RPMI8226 (cell line): ENCODE measurements around the gene IL1B.
"Not testable (repeated sequence)": the region's sequence is repeated elsewhere in the genome, so short reads cannot be mapped to it uniquely, and the experiment has no call there.

Experiments
- DNase-seq: peaks from one replicate; pipeline ENCODE4 v3.0.0-alpha.2; 2015

Gene IL1B

DNA sequence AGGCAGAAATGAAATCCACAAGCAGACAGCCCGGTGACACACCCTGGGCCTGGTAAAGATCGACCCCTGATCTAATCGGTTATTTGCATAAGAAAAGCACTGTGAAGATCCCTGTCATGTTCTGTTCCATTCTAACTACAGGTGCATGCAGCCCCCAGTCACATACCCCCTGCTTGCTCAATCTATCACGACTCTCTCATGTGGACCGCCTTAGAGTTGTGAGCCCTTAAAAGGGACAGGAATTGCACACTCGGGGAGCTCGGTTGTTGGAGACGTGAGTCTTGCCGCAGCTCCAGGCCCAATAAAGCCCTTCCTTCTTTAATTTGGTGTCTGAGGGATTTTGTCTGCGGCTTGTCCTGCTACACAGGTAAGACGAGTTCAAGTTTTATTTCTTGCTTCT, 13.4 kb upstream of the IL1B start:
- DNase-seq = no peak

DNA sequence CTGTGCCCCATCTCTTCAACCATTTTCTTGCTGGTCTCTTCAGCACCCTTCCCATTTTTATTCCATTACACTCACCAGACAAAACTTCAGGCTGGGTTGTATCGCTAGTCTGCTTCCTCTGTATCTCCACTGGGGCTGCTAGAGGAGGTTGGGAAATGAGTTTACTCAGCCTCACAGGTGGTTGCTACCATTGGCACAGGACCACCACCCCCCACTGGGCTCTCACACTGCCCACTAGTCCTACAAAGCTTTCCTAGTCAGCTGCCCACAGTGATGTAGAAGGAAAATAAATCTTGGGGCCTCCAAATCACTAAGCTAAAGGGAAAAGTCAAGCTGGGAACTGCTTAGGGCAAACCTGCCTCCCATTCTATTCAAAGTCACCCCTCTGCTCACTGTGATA, 12.3 kb upstream of the IL1B start:
- no peak for DNase-seq

DNA sequence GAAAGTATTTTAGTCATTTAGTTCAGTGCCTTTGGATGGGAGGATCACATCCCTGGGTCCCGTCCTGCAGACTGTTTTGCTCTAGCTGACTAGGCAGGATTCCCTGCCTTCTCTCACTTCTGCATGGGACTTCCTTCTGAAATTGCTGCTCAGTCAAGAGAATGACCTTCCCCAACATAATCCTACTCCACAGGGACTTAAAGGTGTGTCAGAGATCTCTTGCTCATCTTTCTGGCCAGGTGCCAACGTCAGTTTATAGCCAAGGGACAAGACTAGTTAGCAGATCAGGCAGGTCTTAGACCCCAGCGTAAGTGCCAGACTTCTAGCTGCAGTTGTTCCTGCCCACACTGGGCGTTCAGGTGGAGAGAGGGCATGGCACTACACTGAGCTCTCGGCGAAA, 9.5 kb upstream of the IL1B start:
- DNase-seq = no peak

DNA sequence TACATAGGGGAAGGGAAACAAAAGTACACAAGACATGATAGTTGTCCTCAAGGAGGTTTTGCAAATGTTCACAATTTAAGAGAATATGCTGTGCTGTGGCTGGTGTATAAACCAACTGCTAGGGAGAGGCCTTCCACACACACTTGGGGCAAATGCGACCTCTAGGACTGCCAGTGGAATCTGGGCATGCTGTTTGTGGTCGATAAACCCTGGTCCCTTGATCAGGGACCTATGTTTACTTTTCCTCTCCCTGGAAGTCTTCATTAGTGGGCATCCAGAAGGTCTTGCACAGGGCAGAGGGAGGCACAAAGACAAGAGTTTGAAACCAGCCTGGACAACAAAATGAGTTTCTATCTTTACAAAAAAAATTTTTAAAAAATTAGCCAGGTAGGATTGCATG, 7.3 kb upstream of the IL1B start:
- DNase-seq = no peak

DNA sequence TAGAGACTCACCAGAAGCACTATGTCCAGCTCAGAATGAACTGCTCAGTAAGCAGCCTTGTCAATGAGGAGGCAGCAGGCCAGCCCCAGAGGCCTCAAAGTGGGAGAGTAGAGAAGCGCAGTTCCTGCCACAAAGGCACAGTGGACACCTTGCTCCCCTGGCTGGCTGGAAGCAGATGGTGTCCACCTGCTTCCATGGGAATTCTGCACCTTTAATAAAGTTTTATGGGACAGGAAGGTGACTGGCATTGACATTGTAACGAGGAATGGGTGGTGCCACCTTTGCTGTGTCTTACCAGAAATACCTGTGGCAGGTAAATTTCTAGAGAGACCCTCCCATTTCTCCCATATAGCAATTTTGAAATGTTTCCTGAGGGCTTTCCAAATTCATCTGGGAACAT, 6.7 kb upstream of the IL1B start:
- DNase-seq = no peak

DNA sequence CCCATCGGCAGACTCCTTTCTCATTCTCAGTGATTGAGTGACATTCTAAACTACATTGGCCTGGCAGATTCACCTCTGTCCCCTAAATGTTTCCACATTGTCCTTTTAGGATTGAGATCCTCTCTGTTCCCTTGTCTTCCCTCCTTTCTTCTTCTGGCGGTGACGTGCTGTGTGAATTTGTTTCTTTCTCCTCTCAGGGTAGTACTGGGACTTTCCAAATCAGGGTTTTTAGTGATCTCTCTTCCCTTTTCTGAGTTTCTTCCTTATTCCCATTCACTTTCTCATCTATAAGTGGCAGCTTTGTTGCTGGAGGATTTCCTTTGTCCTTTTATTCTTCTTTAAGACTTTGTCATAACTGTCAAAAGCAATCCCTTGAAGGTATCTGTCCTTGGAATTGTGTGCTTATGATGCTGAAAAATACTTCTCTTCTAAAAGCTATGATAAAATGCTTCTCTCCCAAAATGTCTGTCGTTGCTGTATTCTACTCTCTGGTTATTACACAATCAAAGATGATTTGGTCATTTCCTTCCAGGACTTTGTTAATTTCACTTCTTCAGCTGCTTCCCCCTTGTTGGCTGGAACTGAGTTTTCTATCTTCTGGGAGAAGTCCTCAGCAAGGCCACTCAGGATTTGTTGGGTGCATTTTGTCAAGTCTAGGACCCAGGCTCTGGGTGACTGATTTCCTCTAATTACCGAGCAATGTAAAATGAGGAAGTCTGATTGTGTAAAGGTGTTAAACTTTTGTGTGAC, 4.9 kb upstream of the IL1B start:
- DNase-seq = no peak

DNA sequence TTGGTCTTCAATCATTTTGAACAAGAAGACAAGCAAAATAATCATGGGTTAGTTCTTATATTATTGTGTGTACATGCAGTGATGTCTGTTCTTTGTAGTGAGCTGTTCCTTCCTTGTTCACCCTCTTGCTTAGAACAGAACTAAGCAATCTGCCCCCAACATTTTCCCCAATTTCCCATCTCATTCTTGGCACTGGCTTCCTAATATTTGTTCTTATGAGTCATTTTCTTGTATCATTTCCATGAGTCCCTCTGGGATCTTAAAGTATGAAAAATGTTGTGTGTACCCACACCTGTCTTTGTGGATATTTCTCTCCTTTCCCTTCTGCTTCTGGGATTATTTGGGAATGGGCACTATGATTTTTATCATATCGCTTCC, 3.5 kb upstream of the IL1B start:
- DNase-seq = no peak

DNA sequence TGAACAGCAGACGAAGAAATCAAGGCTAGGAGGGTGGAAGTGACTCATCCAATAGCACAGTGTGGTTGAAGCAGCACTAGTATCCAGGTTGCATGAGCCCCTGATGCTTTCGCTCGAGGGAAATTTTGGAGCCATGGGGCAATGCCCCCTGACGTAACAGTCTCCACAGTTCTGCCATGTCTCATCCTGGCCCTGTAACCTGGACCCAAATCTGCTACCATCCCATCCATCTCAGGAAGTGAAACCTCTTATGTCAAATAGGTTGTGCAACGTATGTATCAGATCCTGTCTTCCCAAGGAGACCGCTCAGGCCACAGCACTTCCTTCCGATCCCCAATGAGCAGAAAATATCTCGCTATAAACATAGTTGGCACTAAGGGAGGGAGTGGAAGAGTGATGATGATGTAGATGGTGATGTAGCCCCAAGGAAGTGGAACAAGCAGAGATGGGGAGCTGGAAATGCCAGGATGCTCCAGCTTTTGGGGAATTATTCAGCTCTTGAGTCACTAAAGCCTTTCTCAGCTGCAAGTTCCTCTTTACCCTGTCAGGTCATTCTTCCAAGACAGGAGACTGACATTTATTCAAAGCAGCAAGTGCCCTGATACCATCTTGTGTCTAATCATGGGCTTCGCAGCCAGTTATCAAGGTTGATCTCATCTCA, 3.0 kb upstream of the IL1B start:
- no peak for DNase-seq

DNA sequence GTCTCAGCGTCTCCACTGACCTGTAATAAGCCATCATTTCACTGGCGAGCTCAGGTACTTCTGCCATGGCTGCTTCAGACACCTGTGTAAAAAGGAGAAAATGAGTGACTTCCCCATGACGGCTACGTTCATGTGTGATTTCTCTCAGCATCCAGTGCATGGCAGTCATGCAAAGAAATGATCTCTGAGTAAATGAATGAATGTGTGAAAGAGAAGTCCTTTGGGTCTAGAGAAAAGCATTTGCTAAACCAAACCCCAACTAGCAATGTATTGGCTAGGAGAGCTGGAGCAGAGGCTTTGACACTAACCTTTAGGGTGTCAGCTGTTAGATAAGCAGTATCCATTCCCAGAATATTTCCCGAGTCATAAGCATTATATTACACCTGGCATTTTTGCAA, 417 bp downstream of the IL1B start:
- no peak for DNase-seq

DNA sequence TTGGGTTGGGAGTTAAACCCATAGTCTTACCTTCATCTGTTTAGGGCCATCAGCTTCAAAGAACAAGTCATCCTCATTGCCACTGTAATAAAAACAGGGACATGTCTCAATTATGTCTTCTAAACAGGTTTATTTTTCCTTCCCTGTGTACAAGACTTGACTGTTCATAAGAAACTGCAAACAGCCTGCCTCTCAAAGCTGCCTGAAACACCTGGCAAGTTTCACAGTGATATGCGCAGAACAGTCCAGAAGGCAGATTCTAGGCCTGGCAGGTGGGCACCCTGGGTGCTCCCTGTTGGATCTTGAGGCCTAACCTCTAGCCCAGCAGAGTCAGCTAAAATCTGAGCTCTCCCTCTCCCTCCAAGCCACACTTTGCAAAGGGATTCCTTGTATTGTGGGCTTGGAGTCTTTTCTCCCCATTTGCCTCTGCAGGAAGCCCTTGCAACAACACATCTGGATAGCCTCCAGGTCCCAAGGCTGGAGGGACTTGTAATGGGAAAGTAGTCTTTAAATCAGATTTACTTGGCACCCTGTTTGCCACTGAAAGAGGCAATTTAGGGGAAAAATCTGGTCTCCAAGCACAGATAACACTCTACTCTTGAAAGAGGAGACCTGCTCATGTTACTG, 930 bp downstream of the IL1B start:
- DNase-seq = no peak

DNA sequence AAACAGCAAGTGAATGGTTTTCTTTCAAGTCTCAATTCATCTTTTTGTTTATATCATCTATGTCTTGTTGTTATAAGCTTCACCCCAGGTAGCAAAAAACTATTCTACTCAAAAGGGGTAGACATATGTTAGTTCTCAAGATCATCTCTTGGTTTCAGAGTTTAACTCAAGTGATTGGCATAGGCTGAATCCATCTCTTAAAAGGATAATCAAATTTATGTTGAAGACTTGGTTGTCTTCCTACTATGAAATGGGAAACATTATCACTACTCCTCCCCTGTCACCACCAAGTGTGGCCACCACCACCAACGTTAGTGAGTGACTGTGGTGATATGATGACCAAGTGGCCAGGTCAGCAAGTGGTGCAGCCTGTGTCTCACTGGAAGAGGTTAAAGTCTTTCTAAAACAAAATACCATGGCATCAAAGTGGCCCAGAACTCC, 1.5 kb downstream of the IL1B start:
- no peak for DNase-seq

DNA sequence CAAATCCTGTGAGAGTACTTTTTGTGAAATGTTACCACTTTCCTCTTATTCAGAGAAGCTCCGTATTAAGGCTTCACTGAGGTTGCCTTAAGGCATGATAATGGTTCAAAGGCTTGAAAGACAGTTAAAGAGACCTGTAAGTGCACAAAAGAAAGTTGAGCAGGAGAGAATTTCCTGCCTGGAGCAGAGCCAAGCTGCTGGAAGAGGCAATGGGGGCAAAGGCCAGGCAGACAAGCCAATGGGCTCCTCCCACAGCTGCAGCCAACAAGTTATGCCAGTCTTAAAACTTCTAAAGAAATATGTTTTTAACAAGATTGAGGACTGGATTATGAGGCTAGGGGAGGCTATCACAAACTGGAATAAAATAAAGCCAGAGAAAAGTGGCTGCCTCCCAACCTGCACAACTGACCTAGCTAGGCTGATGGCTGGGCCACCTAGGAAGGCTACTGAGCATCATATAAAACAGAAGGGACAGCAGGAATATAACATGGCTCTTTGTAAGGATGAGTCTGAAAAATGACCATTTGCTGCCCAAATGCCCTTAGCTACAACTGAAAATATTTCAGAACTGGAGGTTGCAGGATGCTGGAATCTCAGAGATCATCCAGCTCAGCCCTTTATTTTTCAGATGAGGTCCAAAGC, 2.1 kb downstream of the IL1B start:
- no peak for DNase-seq

DNA sequence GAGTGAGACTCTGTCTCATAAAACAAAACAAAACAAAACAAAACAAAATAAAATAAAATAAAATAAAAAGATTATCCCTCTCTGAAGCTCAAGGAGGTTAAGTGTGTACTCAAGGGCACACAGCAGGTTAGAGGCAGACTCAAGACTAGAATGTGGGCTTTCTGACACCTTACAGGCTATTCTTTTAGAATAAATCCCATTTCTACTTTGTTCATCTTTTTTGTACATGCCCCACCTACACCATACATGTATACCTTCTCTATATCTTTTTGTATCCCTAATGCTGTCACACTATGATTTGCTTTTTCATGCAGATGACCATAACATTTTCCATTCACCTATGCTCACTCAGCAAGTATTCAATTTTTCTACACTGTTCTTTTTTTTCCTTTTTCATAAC, 2.6 kb downstream of the IL1B start:
- no peak for DNase-seq

DNA sequence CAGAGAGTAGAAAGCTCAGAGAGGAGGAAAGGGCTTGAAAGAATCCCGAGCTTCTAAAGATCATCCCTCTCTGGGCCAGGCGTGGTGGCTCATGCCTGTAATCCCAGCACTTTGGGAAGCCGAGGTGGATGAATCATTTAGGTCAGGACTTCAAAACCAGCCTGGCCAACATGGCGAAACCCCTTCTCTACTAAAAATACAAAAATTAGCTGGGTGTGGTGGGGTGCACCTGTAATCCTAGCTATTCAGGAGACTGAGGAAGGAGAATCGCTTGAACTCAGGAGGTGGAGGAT, 3.0 kb downstream of the IL1B start:
- not testable (repeated sequence) for DNase-seq

DNA sequence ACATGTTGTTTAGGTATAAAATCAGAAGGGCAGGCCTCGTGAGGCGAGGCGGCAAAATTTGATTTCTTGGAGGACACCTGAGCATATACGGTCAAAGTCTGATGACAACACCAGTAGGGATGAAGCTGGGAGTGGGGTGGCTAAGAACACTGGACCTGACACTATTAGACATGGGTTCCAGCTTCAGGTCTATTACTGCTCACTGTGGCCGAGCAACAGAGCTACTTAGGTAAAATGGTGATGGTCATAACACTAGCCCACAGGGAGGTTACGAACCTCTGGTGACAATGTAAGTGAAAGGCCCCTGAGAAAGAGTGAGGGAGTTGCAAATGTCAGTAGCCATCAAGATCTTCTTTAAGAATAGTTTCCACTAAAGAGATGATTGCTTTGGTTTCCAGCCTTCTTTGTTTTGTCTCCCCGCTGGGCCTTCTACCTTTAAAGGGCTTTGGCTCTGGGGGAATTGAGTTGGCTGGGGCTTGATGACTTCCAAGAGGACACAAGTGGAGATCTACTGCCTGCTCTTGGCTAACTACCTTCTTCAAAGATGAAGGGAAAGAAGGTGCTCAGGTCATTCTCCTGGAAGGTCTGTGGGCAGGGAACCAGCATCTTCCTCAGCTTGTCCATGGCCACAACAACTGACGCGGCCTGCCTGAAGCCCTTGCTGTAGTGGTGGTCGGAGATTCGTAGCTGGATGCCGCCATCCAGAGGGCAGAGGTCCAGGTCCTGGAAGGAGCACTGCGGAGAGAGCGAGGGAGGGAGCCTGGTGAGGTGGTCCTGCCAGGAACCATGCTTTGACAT, 3.5 kb downstream of the IL1B start:
- no peak for DNase-seq

DNA sequence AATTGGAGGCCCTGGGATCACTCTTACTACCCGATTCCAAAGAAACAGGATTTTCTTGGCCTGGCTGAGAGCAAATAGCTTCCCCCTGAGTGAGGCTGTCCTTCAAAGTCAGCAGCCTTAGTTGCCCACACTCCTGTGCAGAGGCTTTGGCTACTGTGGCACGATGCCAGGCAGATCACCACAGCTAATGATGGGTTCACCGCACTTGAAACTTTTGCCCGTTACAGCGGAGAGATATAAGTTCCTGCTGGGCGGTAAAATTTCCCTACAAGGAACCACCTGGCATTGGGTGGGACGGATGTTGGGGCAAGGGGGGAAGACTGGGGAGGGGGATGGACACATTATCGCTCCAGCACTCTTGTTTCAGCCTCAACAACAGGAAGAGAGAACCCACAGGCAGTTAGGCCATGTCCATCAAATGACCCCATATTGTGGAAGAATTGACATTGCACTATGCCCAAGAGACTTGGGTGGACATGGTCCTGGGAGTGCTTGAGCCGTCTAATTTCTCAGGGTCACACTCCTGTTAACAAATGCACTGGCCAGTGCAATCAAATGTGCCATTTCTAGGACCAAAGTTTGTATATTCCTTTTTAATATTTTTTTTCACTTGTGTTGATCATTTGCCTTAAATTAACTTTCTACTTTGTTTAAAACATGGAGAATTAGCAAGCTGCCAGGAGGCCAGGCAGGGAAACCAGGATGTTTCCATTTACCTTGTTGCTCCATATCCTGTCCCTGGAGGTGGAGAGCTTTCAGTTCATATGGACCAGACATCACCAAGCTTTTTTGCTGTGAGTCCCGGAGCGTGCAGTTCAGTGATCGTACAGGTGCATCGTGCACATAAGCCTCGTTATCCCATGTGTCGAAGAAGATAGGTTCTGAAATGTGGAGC, 4.4 kb downstream of the IL1B start:
- DNase-seq = peak; percentile 9

DNA sequence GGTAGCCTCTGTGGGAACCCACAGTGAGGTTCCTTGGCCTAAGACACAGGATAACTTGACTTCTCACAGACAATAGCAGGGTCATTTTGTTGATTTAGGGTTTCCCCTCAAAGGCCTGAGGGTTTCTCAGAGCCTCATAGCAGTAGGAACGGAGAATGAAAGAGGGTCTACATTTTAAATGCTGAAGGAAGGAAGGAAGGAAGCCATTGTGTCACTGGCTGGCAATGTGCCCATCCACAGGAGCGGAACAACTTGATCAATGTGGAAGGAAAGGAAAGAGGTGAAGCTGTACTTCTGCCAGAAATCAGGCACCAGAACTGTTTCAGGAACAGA, 5.1 kb downstream of the IL1B start:
- DNase-seq = no peak

DNA sequence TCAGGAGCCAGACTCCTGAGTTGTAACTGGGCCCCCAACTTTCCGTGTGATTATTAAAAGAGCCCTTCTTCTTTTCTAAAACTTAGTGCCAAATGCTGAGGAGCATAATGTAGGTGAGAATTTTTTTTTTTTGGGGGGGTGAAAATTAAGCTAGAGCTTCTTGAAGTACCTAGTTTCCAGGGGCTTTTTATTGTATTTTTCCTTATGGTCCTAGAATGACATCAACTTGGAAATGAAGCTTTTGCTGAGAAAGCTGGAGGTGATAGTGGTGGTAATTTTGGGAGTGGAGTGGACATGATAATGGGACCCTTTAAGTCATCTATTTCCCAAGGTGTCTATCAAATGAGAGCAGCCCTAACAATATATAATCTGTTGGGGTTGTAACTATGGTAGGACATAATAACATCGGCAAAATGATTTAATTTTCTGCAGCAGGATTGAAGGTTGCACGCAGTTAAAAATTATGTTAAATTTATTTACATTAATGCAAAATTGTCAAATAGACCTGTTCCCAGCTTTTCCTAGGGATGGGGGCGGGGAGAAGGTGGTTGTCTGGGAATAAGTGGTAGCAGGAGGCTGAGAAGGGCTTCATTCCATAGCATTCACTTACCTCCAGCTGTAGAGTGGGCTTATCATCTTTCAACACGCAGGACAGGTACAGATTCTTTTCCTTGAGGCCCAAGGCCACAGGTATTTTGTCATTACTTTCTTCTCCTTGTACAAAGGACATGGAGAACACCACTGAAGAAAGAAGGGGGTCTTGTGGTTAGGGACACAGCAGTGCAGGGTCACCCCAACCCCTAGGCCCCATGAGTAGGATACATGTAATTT, 5.7 kb downstream of the IL1B start:
- DNase-seq = no peak

DNA sequence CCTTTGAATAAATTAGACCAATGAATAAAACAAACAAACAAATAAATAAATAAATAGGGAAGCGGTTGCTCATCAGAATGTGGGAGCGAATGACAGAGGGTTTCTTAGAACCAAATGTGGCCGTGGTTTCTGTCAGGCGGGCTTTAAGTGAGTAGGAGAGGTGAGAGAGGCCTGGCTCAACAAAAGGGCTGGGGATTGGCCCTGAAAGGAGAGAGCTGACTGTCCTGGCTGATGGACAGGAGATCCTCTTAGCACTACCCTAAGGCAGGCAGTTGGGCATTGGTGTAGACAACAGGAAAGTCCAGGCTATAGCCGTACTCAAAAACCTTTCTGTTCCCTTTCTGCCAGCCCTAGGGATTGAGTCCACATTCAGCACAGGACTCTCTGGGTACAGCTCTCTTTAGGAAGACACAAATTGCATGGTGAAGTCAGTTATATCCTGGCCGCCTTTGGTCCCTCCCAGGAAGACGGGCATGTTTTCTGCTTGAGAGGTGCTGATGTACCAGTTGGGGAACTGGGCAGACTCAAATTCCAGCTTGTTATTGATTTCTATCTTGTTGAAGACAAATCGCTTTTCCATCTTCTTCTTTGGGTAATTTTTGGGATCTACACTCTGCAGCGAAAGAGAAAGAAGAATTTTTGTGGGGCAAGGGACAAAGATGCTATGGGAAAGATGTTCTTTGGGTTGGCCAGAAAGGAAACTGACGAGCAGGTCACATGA, 6.5 kb downstream of the IL1B start:
- no peak for DNase-seq

DNA sequence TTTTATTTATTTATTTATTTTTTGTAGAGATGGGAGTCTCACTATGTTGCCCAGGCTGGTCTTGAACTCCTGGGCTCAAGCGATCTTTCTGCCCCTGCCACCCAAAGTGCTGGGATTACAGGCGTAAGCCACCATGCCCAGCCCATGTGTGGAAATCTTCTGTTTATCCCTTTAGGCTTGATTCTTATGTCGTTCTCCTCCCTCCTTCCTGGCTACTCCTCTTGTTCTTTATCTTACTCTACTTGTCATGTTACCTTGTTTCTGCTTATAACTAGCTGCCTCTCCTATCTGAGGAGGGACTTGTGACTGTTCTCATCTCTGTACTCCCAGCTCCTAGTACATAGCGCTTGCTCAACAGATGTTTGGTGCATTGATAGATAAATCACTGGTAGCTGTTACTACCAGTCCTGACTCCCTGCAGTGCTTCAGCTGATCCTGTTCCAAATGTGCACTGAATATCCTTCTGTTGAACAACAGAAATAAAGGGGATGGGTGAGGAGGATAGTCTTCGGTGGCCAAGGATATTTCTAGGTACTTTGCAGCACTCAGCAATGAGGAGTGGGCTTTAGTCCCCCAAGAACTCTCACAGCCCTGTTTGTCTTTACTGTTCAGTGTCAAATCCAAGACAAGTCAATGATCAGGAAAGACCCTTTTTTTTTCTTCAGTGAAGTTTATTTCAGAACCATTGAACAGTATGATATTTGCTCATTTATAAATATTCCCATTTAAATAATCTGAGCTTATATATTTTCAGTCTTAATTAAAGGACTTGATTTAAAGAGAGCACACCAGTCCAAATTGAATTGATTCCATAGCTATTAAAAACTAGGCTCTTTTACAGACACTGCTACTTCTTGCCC, 7.2 kb downstream of the IL1B start:
- no peak for DNase-seq
